SW480 (cell line): ENCODE results near the gene SGCA.

Experiments
- DNase-seq: peaks from one replicate; pipeline ENCODE4 v3.0.0-alpha.2; 2016; ENCODE audit warnings: low spot score

The SGCA gene

GRCh38 chr17:50149417-50150353, 16.1 kb upstream of the SGCA start:
- peak; percentile 69 for DNase-seq

GRCh38 chr17:50150354-50151040, 15.3 kb upstream of the SGCA start, which contains the start of gene PPP1R9B:
Gene PPP1R9B (minus strand): TSS chr17:50150677. CDS start chr17:50150513, 164 bp downstream.
- DNase-seq: no peak

GRCh38 chr17:50151041-50151936, 14.5 kb upstream of the SGCA start:
- peak; percentile 89 for DNase-seq

GRCh38 chr17:50151937-50152547, 13.8 kb upstream of the SGCA start:
- peak; percentile 92 for DNase-seq

- DNase-seq: no peak
Observed at GRCh38 chr17:50152736-50153135, 13.1 kb upstream of the SGCA start.

- no peak for DNase-seq
Observed at GRCh38 chr17:50153650-50154575, 11.9 kb upstream of the SGCA start.

- DNase-seq: no peak
Observed at GRCh38 chr17:50154604-50155003, 11.2 kb upstream of the SGCA start.

GRCh38 chr17:50155115-50155819, 10.5 kb upstream of the SGCA start:
- DNase-seq: no peak

GRCh38 chr17:50157891-50158290, 7.9 kb upstream of the SGCA start:
- DNase-seq: no peak

- DNase-seq: peak; percentile 81
Observed at GRCh38 chr17:50161023-50161910, 4.5 kb upstream of the SGCA start.

- no peak for DNase-seq
Observed at GRCh38 chr17:50161911-50162288, 3.9 kb upstream of the SGCA start.

GRCh38 chr17:50162466-50163254, 3.1 kb upstream of the SGCA start:
- DNase-seq: no peak

- DNase-seq: no peak
Observed at GRCh38 chr17:50163843-50164696, 1.7 kb upstream of the SGCA start.

GRCh38 chr17:50164697-50164988, 1.2 kb upstream of the SGCA start:
- no peak for DNase-seq

GRCh38 chr17:50165066-50165465, 739 bp upstream of the SGCA start:
- no peak for DNase-seq

GRCh38 chr17:50165466-50165865, 339 bp upstream of the SGCA start:
- DNase-seq: no peak

GRCh38 chr17:50166518-50167181, 845 bp downstream of the SGCA start:
- DNase-seq: no peak
